ENCODE measurements around the gene DDA1. TPM values are rescaled to one million over a fixed set of nuclear protein-coding genes. Genes with fewer than 3 reads are reported as not detected.
A peak's percentile ranks its signal among the peaks of the same experiment; 100 is the strongest.
"Not testable (repeated sequence)": the region's sequence is repeated elsewhere in the genome, so short reads cannot be mapped to it uniquely, and the experiment has no call there.

DDA1 gene
- total RNA-seq, 1 donor from 2014 or later: 37.3 TPM

- Mint-ChIP-seq H3K9me3 (no peaks in the 10 kb centered on the region), H3K4me3 (no peak overlapping the region), H3K4me1 (peaks cover 7% of the 10 kb centered on the region), H3K36me3 (peaks cover 12% of the 10 kb centered on the region), H3K27ac (no peak overlapping the region), H3K27me3 (ENCODE audit: low read depth) (no peaks in the 10 kb centered on the region)
- no peak for TF ChIP-seq CTCF (IDR thresholded peaks at IDR 0.05; ENCODE audit: unreplicated experiment)
- no peak for DNase-seq (ENCODE audit: low spot score in 2 of 2, unreplicated experiment in 2 of 2)
Measured at GRCh38 chr19:17293605-17294004, 15.8 kb upstream of the DDA1 start.

- Mint-ChIP-seq H3K4me1 (peaks cover 7% of the 10 kb centered on the region), H3K27ac (no peak overlapping the region), H3K4me3 (no peak overlapping the region), H3K36me3 (peaks cover 12% of the 10 kb centered on the region), H3K9me3 (no peaks in the 10 kb centered on the region), H3K27me3 (ENCODE audit: low read depth) (no peaks in the 10 kb centered on the region)
- DNase-seq (ENCODE audit: low spot score in 2 of 2, unreplicated experiment in 2 of 2): no peak
- TF ChIP-seq CTCF (IDR thresholded peaks at IDR 0.05; ENCODE audit: unreplicated experiment): no peak
Measured at GRCh38 chr19:17294051-17294891, 15.1 kb upstream of the DDA1 start.

GRCh38 chr19:17295551-17295950 is 13.8 kb upstream of the DDA1 start:
- not testable (repeated sequence) for H3K9me3 Mint-ChIP-seq; H3K27me3 Mint-ChIP-seq (ENCODE audit: low read depth); H3K4me1 Mint-ChIP-seq; DNase-seq (ENCODE audit: low spot score in 2 of 2, unreplicated experiment in 2 of 2); H3K27ac Mint-ChIP-seq; H3K4me3 Mint-ChIP-seq
- H3K36me3 Mint-ChIP-seq: peaks cover 12% of the 10 kb centered on the region

GRCh38 chr19:17296273-17296672 is 13.1 kb upstream of the DDA1 start:
- H3K27ac Mint-ChIP-seq: no peak overlapping the region
- no peak overlapping the region for H3K4me3 Mint-ChIP-seq
- H3K36me3 Mint-ChIP-seq: peaks cover 12% of the 10 kb centered on the region
- peaks cover 7% of the 10 kb centered on the region for H3K4me1 Mint-ChIP-seq
- no peaks in the 10 kb centered on the region for H3K9me3 Mint-ChIP-seq
- no peaks in the 10 kb centered on the region for H3K27me3 Mint-ChIP-seq (ENCODE audit: low read depth)
- DNase-seq (ENCODE audit: low spot score in 2 of 2, unreplicated experiment in 2 of 2): no peak
- TF ChIP-seq CTCF (IDR thresholded peaks at IDR 0.05; ENCODE audit: unreplicated experiment): no peak

GRCh38 chr19:17296976-17297375 is 12.4 kb upstream of the DDA1 start:
- H3K36me3 Mint-ChIP-seq: peaks cover 12% of the 10 kb centered on the region
- no peaks in the 10 kb centered on the region for H3K9me3 Mint-ChIP-seq
- H3K27ac Mint-ChIP-seq: peak overlapping the region; percentile 56
- no peak for DNase-seq (ENCODE audit: low spot score in 2 of 2, unreplicated experiment in 2 of 2)
- H3K4me1 Mint-ChIP-seq: peaks cover 6% of the 10 kb centered on the region
- no peak for TF ChIP-seq CTCF (IDR thresholded peaks at IDR 0.05; ENCODE audit: unreplicated experiment)
- H3K27me3 Mint-ChIP-seq (ENCODE audit: low read depth): no peaks in the 10 kb centered on the region
- H3K4me3 Mint-ChIP-seq: no peak overlapping the region

- H3K27ac Mint-ChIP-seq: no peak overlapping the region
Measured at GRCh38 chr19:17300992-17301619, 8.3 kb upstream of the DDA1 start.

More at GRCh38 chr19:17300992-17301619, 8.3 kb upstream of the DDA1 start:
- Mint-ChIP-seq H3K4me3 (no peak overlapping the region), H3K4me1 (peaks cover 20% of the 10 kb centered on the region), H3K36me3 (peaks cover 7% of the 10 kb centered on the region), H3K27me3 (ENCODE audit: low read depth) (no peaks in the 10 kb centered on the region), H3K9me3 (no peaks in the 10 kb centered on the region)
- DNase-seq (ENCODE audit: low spot score in 2 of 2, unreplicated experiment in 2 of 2): no peak
- TF ChIP-seq CTCF (IDR thresholded peaks at IDR 0.05; ENCODE audit: unreplicated experiment): no peak

Data from mesothelial cell of epicardium (in vitro differentiated cells).